KBM-7 (cell line): Measurements from ENCODE around the gene PCDH10.
"Not testable (repeated sequence)": the region's sequence is repeated elsewhere in the genome, so short reads cannot be mapped to it uniquely, and the experiment has no call there.

Source experiments
- DNase-seq: peaks from one replicate; pipeline ENCODE4 v3.0.0-alpha.2; 2015
- in situ Hi-C: fragments of 300-500 bp; cut with MboI; formaldehyde crosslinking; loops from 2 replicates; pipeline ENCODE4 v1.14.3; 2020; ENCODE audit warnings: low sequenced_read_pairs, low pct_unique_long_range_greater_than_20kb, mixed read lengths

PCDH10 gene

DNA sequence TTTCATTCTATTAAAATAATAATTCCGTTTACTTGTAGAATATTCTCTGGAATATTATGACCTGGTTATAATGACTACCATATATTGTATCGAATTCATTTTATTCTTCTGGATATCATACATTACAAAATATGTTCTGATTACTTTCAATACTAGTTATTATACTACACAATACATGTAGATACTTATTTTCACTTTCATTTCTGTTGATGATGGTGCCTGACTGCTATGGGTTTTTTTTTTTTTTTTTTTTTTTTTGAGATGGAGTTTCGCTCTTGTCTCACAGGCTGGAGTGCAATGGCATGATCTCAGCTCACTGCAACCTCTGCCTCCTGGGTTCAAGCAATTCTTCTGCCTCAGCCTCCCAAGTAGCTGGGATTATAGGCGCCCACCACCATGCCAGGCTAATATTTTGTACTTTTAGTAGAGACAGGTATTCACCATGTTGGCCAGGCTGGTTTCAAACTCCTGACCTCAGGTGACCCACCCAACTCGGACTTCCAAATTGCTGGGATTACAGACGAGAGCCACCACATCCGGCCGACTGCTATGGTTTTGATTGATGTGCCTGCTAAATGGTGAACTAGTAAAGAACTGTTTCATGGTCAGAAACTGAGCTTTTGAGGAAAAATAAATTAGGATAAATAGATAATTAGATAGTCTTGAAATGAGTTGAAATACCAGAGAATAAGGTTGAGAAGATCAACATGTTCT, 39.5 kb downstream of the PCDH10 start:
- in situ Hi-C loops, result no loop called here
- DNase-seq, result no peak

DNA sequence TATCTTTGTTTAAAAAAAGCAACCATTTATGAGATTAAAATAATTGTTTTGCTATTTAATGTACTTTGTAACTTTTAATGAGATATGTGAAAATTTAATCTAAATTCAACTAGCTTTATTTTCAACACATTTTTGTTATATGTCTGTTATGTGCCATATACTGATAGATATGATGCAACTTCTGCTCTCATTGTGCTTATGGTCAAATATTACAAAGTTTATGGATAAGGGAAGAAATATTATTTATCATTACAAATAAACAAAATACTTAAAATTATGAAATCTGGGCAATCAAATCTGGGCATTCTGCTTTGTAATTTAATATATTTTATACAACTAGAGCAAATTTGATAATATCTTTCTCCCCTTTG, 40.0 kb downstream of the PCDH10 start:
- no peak for DNase-seq
- in situ Hi-C loops, result no loop called here

DNA sequence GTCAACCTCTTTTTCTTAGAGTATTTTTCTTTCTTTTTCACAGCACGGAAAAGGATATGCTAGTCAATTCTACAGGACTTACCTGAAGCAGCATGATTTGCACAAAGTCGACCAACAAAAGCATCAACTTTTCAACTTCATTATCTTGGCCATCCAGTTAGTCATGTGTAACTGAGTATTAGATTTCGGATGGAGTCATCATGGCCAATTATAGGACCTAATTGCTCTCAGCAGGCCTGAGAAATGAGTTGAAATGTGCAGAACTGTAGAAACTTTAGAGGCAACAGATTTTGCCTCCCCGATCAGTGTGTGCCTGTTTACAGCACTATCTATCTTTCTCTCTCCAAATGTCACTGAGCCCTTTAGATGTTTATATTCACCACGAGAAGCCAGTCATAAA, 41.0 kb downstream of the PCDH10 start:
- in situ Hi-C loops, result no loop called here
- no peak for DNase-seq

DNA sequence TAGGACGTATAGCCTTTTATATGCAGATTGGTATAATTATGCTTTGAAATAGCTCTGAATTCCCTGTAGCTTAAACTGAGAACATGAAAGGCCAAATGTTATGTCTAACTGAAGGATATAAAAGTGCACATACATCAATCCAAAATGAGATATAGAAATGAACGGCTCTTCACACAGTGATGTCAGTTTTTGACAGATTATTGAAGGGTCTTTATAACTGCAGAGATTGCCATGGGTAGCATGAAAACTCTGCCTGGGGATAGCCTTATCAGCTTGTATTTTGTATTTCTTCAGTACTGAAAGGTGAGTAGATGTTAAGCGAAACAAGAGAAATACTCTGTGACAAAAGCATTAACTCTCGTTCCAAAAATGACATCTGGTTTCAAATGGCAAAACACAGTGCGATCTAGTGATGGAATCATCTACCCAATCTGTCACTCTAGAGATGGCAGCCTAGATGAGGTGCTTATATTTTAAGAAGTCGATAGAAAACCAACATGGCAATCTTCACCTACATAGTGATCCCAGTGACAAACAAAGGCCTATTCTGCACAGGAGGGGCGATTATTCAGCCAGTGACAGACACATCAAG, 59.7 kb downstream of the PCDH10 start:
- no peak for DNase-seq
- in situ Hi-C loops, result no loop called here

DNA sequence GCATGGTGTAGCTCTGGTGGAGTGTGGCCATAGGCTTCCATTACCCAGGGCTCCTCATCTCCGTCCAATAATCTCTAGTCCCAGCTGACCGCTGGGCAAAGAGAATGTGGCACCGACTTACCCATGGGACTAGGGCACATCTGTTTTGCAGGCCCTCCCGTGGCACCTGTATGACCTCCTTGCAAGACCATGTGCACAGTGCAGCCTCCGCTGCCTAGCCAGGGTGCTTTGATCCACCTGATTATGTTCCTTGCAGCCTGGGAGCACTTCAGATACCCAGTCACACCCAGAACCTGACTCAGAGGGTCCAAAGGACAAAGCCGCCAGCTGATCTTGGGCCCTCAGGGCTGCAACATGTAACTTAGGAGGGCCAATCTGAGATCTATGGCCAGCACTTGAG, 84.8 kb downstream of the PCDH10 start:
- DNase-seq, result no peak
- in situ Hi-C loops, result no loop called here

DNA sequence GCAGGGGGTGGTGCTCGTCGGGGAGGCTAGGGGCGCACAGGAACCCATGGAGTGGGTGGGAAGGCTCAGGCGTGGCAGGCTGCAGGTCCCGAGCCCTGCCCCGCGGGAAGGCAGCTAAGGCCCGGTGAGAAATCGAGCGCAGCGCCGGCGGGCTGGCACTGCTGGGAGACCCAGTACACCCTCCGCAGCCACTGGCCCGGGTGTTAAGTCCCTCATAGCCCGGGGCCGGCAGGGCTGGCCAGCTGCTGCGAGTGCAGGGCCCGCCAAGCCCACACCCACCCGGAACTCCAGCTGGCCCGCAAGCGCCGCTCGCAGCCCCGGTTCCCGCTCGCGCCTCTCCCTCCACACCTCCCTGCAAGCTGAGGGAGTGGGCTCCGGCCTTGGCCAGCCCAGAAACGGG, 91.4 kb downstream of the PCDH10 start:
- in situ Hi-C loops, DNase-seq: not testable (repeated sequence)
